K562 (cell line): ENCODE measurements around the gene MAST3. TPM values are rescaled to one million over a fixed set of nuclear protein-coding genes. Genes with fewer than 3 reads are reported as not detected.
A peak's percentile ranks its signal among the peaks of the same experiment; 100 is the strongest.

Experiments used
- FOXO4 ChIP-seq: fragments of 450-650 bp; formaldehyde crosslinking; IDR thresholded peaks from 2 replicates; pipeline ENCODE4 v1.4.0; 2020; ENCODE audit warnings: mild to moderate bottlenecking, moderate library complexity
- MGA ChIP-seq: fragments of 450-650 bp; IDR thresholded peaks from 2 replicates; pipeline ENCODE4 v1.6.1; 2016; ENCODE audit warnings: mild to moderate bottlenecking, moderate library complexity
- PHB ChIP-seq: fragments of 250-450 bp; sonication (Bioruptor Pico); IDR thresholded peaks from 2 replicates; pipeline ENCODE4 v1.5.0; 2021
- PKNOX1 ChIP-seq: fragments of 450-650 bp; IDR thresholded peaks from 2 replicates; pipeline ENCODE4 v1.6.1; 2016
- RBM39 ChIP-seq: fragments of 200-400 bp; formaldehyde crosslinking; optimal IDR thresholded peaks from 2 replicates; pipeline ENCODE3; 2018; ENCODE audit warnings: low read depth, low read length
- SIN3A ChIP-seq, 2 experiments: fragments of 150-350 bp in 1 of 2; IDR thresholded peaks; 2 replicates each; pipeline ENCODE4 v1.6.1; 2011 to 2016; ENCODE audit warnings: borderline replicate concordance in 2 of 2, low read depth in 2 of 2, low read length in 2 of 2, mild to moderate bottlenecking in 2 of 2, moderate library complexity in 2 of 2; ENCODE audit not compliant: control insufficient read depth in 1 of 2
- SP1 ChIP-seq: sonication (generic); formaldehyde crosslinking; IDR thresholded peaks from 2 replicates; pipeline ENCODE4 v1.8.1; 2022; ENCODE audit warnings: mild to moderate bottlenecking, missing genetic modification reagents
- THAP7 ChIP-seq: fragments of 250-450 bp; sonication (Bioruptor Pico); IDR thresholded peaks from 2 replicates; pipeline ENCODE4 v1.5.0; 2021
- ZNF197 ChIP-seq: fragments of 200-800 bp; sonication (Bioruptor generic); IDR thresholded peaks from 2 replicates; pipeline ENCODE4 v1.6.1; 2016; ENCODE audit warnings: low read depth, missing genetic modification characterization, missing compliant biosample characterization
- ZNF395 ChIP-seq: fragments of 200-800 bp; sonication (Bioruptor generic); IDR thresholded peaks from 2 replicates; pipeline ENCODE4 v1.6.1; 2017; ENCODE audit warnings: missing genetic modification characterization, missing compliant biosample characterization
- polyA plus RNA-seq, 8 experiments: library from polyadenylated mRNA; depleted of rRNA in 4 of 8; stranded (reverse) in 5 of 8; unstranded in 3 of 8; fragments of >200 nt; fragmentation: Nextera tagmentation in 2 of 8; fragmentation: Illumina TruSeq in 1 of 8; extraction: Ambion mirVana in 2 of 8; extraction: Trizol in 1 of 8; gene quantifications; 2 replicates each; pipeline versions ENCODE4 v1.2.1 to v1.2.3, GENCODE V29; 2011 to 2014; ENCODE audit warnings: inconsistent platforms in 1 of 8, missing spikeins in 1 of 8
- total RNA-seq, 7 experiments: library from RNA; depleted of rRNA in 6 of 7; stranded (reverse); fragments of >200 nt in 6 of 7; fragmentation: Illumina TruSeq in 2 of 7; extraction: Trizol in 2 of 7; gene quantifications; 2 replicates each; pipeline versions ENCODE4 v1.2.1 to v1.2.3, GENCODE V29; 2011 to 2021; ENCODE audit warnings: low replicate concordance in 1 of 7

MAST3 gene
- total and polyA plus RNA-seq, 9 of the 15 experiments (the other 6 are each of a cell fraction or from before 2014, with no cell fraction given), result 0.94 to 9.9 (median 2.4) TPM

GRCh38 chr19:18157465-18158063, 60.0 kb downstream of the MAST3 start (continued):
- TF ChIP-seq FOXO4 (CRISPR knock-in tag) (no peak), SP1 (0 out of 2 replicates have a peak, but pooled peaks have one; percentile 12), MGA (no peak), ZNF395 (no peak), PHB (CRISPR knock-in tag) (no peak), SIN3A (IDR thresholded peaks at IDR 0.05; ENCODE audit: borderline replicate concordance in 2 of 2, control insufficient read depth in 1 of 2, low read depth in 2 of 2, low read length in 2 of 2) (0 out of 4 replicates have a peak, but pooled peaks of 1 of the 2 experiments have one; percentile 6), ZNF197 (CRISPR knock-in tag) (no peak), PKNOX1 (no peak), RBM39 (no peak), THAP7 (CRISPR knock-in tag) (no peak)
